Frontal cortex (tissue), 4 donors: ENCODE results near the gene SNX13. TPM values are rescaled to one million over a fixed set of nuclear protein-coding genes. Genes with fewer than 3 reads are reported as not detected.

Experiments used
- DNase-seq, 2 donors: peaks; one replicate each; pipeline ENCODE4 v3.0.0; 2012; ENCODE audit warnings: low spot score in 2 of 2
- FAIRE-seq: peaks from 2 replicates; lab custom pipeline; 2012; peaks lifted over from hg19 to GRCh38; lab: Jason Lieb, UNC
- total RNA-seq: library from RNA; depleted of rRNA; stranded (reverse); fragments of >200 nt; gene quantifications from one replicate; pipeline ENCODE4 v1.2.3, GENCODE V29; 2014
- donor health status: control.
- donor health status: control.
- donor health status: control.

SNX13 gene
- total RNA-seq, 1 donor from 2014 or later, result 66.0 TPM

DNA sequence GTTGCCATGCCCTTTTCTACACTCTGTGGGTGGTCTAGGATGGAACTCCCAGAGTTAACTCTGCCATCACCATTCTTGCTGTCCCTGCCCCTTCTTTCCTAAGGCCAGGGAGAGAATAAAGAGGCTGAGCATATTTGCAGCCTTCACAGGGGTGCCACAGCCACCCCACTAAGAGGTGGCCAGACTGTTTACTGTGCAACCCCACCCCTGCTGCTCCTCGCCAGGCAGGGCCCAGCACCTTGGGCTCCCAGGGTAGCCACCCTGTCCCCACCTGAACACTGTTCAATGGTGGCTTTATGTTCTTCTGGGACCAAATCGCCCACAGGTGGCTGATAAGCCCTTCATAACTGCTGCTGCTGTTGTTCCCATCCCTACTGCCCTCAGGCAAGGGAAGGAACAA lies 198.9 kb downstream of the SNX13 start:
- DNase-seq (no peak), FAIRE-seq (no peak)

Other genes starting within 250 kb of the SNX13 start
- not detected for gene PRPS1L1, start 87.4 kb upstream of the SNX13 start, total RNA-seq